Measurements from ENCODE around the gene ANKRD36.
"Not testable (repeated sequence)": the region's sequence is repeated elsewhere in the genome, so short reads cannot be mapped to it uniquely, and the experiment has no call there.

ANKRD36 gene

GRCh38 chr2:97113050-97113881 lies at the start of gene ANKRD36:
Gene ANKRD36, plus strand, starts transcription at chr2:97113153. Its CDS starts 587 bp downstream, at chr2:97113740.
- DNase-seq = peak; percentile 84

DNA sequence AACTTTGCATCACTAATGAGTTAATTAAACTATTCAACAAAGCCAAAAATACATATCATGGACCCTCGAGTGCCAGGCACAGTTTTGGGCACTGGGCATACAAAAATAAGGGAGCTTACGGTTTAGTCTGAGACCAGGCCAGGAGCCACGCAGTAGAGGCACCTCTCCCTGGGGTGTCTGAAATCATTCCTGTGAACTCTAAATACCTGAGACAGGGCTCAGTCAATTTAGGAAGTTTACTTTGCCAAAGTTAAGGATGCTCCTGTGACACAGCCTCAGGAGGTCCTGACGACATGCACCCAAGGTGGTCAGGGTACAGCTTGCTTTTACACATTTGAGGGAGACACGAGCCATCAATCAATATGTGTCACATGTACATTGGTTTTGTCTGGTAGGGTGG lies 46.9 kb upstream of the ANKRD36 start:
- DNase-seq = not testable (repeated sequence)

- no peak for DNase-seq
These were observed 45.5 kb upstream of the ANKRD36 start for GRCh38 chr2:97067279-97068004.

GRCh38 chr2:97068074-97068473 lies 44.9 kb upstream of the ANKRD36 start:
- DNase-seq = no peak

DNA sequence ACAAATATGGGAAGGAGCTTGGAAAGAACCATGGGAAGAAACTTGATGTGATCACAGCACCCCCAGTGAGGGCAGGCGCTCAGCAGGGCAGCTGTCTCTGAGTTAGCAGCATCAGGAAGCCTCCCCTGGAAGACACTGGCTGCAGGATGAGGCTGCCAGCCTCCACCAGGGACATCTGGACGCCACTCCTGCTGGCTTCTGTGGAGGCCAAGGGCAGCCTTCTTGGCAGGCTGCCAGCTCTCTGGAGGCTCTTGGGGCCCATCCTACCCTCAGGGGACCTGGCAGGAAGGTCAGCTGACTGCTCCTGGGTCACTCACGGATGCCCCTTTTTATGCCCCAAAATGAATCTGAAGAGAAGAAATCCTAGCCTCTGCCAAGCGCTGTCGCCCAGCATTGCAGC lies 44.2 kb upstream of the ANKRD36 start:
- DNase-seq = not testable (repeated sequence)

GRCh38 chr2:97070915-97071314 lies 42.0 kb upstream of the ANKRD36 start:
- DNase-seq = not testable (repeated sequence)

DNA sequence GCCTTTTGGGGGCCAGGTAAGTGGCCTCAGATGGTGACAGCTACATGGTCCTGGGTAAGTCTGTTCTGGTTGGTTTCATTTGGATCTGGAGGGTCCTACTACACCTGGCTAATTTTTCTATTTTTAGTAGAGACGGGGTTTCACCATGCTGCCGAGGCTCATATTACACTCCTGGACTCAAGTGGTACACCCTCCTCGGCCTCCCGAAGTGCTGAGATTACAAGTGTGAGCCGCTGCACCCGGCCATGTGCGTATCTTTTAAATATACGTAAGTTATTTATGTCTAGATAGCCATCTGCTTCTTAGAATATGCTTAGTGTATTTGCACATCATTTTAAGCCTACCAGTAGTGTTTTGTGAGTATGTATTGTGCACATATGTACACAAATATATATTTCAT lies 35.7 kb upstream of the ANKRD36 start:
- not testable (repeated sequence) for DNase-seq

- DNase-seq = not testable (repeated sequence)
These were observed 32.1 kb upstream of the ANKRD36 start for GRCh38 chr2:97080855-97081254.

- not testable (repeated sequence) for DNase-seq
These were observed 30.7 kb upstream of the ANKRD36 start for GRCh38 chr2:97082206-97082605.

DNA sequence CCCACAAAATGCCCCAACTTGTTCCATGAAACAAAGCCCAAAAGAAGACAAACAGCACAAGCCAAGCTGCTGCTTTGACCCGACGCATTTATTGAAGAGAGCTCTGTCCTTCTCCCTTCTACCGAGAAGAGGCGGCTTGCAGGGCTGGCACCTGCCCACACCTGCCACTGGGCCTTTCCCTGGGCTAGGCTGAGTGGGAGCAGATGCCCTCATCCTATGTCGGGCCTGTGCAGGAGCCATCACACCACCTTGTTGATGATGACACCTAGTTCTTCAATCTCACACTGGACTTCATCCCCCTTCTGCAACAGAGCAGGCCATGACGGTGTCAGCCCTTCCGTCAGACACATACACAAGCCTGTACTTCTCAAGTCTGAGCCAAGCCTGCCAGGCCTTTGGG lies 29.4 kb upstream of the ANKRD36 start:
- not testable (repeated sequence) for DNase-seq

GRCh38 chr2:97085093-97085492 lies 27.9 kb upstream of the ANKRD36 start:
- not testable (repeated sequence) for DNase-seq

- DNase-seq = not testable (repeated sequence)
These were observed 24.2 kb upstream of the ANKRD36 start for GRCh38 chr2:97088706-97089105.

GRCh38 chr2:97092946-97093345 lies 20.0 kb upstream of the ANKRD36 start:
- DNase-seq = not testable (repeated sequence)

DNA sequence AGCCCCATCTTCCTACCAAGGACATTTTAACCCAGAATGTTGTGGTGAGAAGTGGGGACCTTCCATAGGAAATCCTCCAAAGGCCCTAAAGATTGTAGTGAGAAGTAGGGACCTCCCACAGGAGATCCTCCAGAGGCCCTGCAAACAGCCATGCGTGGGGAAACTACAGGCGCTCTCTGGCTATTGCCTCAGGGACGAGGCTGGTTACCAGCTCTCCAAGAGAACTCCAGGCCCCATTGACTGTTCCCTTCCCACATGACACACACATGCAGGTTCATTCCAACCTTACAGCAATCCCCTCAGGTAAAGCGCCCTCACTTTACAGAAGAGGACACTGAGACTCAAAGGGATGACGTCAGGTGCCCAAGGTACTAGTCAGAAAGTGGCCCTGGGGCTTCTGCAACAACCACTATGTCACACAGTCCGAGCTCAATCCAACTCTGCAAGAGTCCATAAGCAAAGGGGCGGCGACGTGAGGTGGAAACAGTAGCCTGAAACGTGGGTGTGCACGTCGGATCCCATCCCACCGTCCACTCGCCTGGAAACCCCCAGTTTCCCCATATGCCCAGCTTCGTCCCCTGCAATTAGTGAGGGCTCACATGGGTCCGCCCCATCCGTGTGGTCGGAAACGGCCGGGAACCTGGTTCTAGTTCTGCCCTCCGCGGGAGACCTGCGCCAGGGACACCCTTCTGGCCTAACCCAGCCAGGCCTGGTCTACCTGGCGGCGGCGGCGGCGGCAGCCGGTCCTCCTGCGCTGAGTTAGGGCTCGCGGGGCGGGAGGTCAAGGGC lies 18.8 kb upstream of the ANKRD36 start:
- DNase-seq = not testable (repeated sequence)

- peak; percentile 85 for DNase-seq
These were observed 18.0 kb upstream of the ANKRD36 start, which contains the start of gene FAHD2B for GRCh38 chr2:97094772-97095611. Gene FAHD2B, minus strand, starts transcription at chr2:97094882. Its CDS starts 3,176 bp downstream, at chr2:97091706.

GRCh38 chr2:97095661-97096060 lies 17.3 kb upstream of the ANKRD36 start:
- DNase-seq = no peak

- DNase-seq = not testable (repeated sequence)
These were observed 14.1 kb upstream of the ANKRD36 start for GRCh38 chr2:97098786-97099372.

GRCh38 chr2:97106878-97107277 lies 6.1 kb upstream of the ANKRD36 start:
- DNase-seq = not testable (repeated sequence)

GRCh38 chr2:97111246-97111645 lies 1.7 kb upstream of the ANKRD36 start:
- not testable (repeated sequence) for DNase-seq

- DNase-seq = peak; percentile 71
These were observed 468 bp upstream of the ANKRD36 start for GRCh38 chr2:97112320-97113049.

DNA sequence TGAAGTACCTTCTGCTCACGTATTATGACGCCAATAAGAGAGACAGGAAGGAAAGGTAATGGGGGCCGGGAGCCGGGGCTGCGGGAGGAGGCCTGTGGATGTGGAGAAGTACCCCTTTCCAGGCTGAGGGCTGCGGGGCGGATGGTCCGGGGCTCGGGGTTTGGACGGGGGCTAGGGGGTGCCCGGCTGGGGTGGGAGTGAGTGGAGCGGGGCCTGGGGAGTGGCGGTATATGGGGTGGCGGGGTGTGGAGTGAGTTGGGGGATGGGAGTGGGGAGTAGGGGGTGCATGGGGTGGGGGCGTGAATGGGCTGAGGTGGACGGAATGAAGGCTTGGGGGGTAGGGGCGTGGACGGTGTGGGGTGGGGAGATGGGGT lies 916 bp downstream of the ANKRD36 start:
- not testable (repeated sequence) for DNase-seq

Measured in stimulated activated CD4-positive, alpha-beta T cell treated with anti-CD3 and anti-CD28 coated beads, Interleukin-4, amount 100 ng/mL, for 24 hours (primary cell).